GM19043 (cell line): ENCODE data around the gene TGDS.
"Not testable (repeated sequence)": the region's sequence is repeated elsewhere in the genome, so short reads cannot be mapped to it uniquely, and the experiment has no call there.

Source experiments
- ATAC-seq: cut with Tn5 transposase; IDR thresholded peaks from one replicate; pipeline ENCODE4 v1.9.1; 2021; ENCODE audit warnings: low read depth; ENCODE audit not compliant: unreplicated experiment

TGDS gene

DNA sequence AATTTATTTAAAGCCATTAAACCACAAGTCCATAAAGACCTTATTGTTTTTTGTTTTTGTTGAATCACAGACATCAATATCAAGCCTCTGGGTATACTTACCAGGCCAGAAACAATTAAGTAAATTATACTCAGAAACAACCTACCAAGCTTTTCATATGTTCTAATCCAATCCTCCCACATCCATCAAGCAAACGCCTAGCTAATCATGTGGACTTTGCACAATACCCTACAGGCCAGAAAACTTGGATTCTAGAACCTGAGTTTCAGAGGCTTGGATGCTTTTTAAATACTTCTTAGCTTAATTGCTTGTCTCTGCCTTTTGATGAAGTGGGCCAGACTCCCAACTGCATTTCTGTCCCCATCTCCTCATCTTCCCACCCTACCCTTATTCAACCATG is 39.9 kb downstream of the TGDS start:
- ATAC-seq = no peak

- no peak for ATAC-seq
These were observed 42.2 kb downstream of the TGDS start for GRCh38 chr13:94553766-94554165.

GRCh38 chr13:94552095-94552494 is 43.9 kb downstream of the TGDS start:
- ATAC-seq = no peak

- peak; percentile 11 for ATAC-seq
These were observed 45.8 kb downstream of the TGDS start for GRCh38 chr13:94550062-94550738.

DNA sequence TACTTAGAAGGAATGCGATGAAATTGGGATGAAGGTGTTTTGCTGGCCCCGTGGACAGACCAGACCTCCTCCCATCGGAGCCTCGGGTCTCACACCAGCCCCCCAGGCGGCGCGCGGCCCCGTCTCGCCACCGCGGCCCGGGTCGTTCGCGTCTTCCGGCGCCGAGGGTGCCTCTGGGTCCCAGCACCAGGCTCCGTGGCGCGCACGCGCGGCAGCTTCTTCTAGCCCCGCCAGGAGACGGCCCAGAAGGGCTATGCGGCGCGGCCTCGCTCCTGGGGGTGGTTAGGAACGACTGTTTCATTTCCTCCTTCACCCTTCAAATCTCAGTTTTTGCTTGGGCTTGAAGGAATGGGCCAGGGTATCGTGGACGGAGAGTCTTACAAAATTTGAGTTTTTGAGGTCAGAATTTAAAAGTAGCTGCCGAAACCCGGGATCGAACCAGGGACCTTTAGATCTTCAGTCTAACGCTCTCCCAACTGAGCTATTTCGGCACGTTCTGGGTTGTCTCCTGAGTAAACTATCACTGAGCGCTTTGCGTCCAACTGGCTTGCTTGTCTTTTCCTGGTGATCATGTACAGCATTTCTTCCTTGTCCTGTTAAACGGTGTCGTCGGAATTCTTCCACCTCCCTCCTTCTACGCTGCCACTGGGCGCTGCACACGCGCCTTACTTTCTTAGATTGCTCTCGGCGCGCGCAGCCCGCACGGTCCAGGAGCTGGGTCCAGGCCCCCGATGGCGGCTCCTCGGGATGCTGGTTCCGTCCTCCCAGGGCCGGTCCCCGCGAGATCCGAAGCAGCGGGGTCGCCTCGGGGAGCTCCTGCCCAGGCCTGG is 46.5 kb downstream of the TGDS start:
- ATAC-seq = peak; percentile 81

DNA sequence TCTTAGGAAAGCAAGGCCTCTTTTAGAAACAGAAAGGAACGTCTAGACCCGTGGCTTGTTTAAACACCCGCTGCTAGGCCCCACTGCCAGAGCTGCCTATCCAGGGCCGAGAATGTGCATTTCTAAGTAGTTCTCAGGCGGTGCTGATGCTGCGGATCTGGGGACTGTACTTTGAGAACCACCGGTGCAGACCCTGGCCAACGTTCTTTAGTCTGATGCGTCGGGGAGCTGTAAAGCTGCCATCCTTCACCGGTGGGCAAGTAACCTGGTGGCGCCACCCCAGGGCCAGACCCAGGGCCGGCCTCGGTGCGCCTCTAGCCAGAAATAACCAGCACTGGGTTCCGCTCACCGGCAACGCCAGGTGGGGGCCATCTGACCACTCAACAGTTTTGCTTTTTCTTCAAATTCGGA is 47.1 kb downstream of the TGDS start:
- ATAC-seq = peak; percentile 53

DNA sequence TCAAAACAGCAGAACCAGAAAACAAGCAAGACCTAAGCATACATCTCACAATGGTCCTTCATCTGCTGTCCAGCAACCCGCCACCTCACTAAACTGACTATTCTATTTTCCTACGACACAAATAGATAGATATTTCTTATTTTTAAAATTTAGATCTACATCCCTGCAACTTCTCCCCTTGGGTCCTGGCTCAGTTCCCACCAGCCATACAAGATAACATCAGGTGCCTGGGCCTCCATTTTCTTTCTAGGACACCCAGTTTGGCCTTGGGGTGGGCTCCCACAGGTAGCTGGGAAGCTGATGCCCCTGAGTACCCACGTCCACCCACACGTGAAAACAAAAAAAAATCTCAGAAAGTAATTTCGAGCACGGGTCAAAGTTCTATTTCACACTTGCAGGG is 47.6 kb downstream of the TGDS start:
- ATAC-seq = no peak

- ATAC-seq = no peak
These were observed 49.7 kb downstream of the TGDS start for GRCh38 chr13:94546061-94546839.

GRCh38 chr13:94544922-94545321 is 51.0 kb downstream of the TGDS start:
- no peak for ATAC-seq

- no peak for ATAC-seq
These were observed 53.0 kb downstream of the TGDS start for GRCh38 chr13:94542917-94543316.

GRCh38 chr13:94537740-94538630 is 58.0 kb downstream of the TGDS start:
- ATAC-seq = no peak

- no peak for ATAC-seq
These were observed 60.2 kb downstream of the TGDS start for GRCh38 chr13:94535775-94536174.

GRCh38 chr13:94535231-94535630 is 60.7 kb downstream of the TGDS start:
- ATAC-seq = no peak

DNA sequence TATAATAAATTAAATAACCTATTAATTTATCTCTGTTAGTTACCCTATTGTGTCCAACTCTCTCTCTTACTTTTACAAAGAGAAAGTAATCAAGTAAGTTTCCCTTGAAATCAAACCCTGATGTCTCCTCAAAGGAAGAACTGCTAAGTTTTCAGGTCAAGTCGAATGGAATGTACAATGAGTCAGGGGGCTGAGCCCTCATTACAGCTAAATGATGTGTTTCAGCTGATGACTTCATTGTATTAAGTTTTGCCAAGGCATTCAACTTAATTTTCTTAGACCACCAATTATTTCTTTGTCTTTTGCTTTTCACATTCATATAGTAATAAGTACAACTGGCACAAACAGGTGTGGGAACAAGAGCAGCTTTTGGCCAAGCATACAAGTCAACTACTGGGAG is 61.8 kb downstream of the TGDS start:
- ATAC-seq = no peak

DNA sequence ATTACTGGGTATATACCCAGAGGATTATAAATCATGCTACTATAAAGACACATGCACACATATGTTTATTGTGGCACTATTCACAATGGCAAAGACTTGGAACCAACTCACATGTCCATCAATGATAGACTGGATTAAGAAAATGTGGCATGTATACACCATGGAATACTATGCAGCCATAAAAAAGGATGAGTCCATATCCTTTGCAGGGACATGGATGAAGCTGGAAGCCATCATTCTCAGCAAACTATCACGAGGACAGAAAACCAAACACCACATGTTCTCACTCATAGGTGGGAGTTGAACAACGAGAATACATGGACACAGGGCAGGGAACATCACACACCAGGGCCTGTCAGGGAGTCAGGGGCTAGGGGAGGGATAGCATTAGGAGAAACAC is 63.7 kb downstream of the TGDS start:
- not testable (repeated sequence) for ATAC-seq

- ATAC-seq = not testable (repeated sequence)
These were observed 69.0 kb downstream of the TGDS start for GRCh38 chr13:94526956-94527355.

DNA sequence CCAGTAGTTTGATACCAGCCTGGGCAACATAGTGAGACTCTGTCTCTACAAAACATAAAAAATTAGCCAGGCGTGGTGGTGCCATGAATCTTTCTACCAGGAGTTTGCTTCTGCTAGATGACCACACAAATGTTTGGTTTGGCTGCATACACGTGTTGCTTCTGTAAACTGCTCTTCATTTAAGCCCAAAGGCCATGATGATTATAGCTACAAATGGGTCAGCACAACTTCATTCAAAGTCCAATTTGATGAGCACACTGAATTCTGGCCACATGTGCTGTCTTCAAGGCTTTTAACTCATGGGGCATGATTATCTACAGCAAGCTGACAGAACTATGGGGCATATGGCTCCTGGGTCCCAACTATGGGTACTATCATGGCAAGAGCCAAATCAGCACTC is 70.2 kb downstream of the TGDS start:
- ATAC-seq = no peak

GRCh38 chr13:94524407-94524806 is 71.5 kb downstream of the TGDS start:
- no peak for ATAC-seq
